Stimulated activated CD8-positive, alpha-beta memory T cell treated with anti-CD3 and anti-CD28 coated beads, Interleukin-15, amount 100 ng/mL, for 1 hour (primary cell): ENCODE results near the gene MYO7B.

Experiments
- DNase-seq: peaks from one replicate; pipeline ENCODE4 v3.0.0-alpha.2; 2020; ENCODE audit warnings: low read depth

The MYO7B gene

GRCh38 chr2:127681976-127682857 lies 146.7 kb downstream of the MYO7B start:
- DNase-seq = no peak

GRCh38 chr2:127683056-127683455 lies 147.6 kb downstream of the MYO7B start:
- DNase-seq = no peak

- no peak for DNase-seq
These were observed 148.3 kb downstream of the MYO7B start for GRCh38 chr2:127683757-127684156.

- DNase-seq = no peak
These were observed 150.1 kb downstream of the MYO7B start for GRCh38 chr2:127685410-127686080.
